ENCODE results near the gene SCARF2.

DNA sequence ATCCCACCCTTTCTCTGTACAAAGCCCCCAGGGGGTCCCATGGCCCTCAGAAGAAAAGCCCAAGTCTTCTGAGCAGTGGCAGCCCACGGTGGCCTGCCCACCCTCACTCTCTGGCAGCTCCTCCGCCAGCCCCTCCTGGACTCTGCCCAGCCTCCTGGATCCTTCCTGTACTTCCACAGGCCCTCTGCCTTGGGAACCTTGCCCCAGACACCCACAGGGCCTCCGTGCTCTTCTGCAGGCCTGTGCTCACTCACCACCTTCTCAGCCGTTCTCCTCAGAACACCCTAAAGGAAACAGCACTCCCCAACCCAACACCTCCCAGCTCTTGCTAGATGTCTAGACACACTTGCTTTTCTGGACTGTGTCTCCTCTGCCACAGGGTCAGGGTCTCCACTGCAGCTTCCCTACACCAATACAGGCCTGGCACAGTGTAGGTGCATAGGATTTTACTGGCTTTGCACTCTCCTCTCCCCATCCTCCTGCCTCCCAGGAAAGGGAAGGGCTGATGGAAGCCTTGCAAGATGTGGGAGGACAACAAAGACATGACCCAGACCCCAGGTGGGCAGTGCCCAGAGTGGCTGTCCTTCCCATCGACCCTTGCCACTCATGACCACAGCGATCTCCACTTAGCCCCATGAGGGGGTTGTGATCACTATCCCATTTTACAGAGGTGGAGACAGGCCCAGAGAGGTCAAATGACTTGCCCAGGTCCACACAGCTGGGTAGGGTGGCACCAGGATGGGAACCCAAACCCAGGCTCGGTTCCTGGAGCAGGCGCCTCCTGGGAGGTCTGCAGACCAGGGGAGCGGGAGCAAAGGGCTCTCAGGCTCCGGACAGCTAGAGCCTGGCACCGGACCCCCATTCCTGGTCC is 2.0 kb downstream of the SCARF2 start:
- TF ChIP-seq CTCF (IDR thresholded peaks at IDR 0.05) (no peak), POLR2AphosphoS5 (IDR thresholded peaks at IDR 0.05) (no peak), EP300 (IDR thresholded peaks at IDR 0.05) (no peak), POLR2A (IDR thresholded peaks at IDR 0.05) (no peak)
